ENCODE results near the gene ZNF90.

DNA sequence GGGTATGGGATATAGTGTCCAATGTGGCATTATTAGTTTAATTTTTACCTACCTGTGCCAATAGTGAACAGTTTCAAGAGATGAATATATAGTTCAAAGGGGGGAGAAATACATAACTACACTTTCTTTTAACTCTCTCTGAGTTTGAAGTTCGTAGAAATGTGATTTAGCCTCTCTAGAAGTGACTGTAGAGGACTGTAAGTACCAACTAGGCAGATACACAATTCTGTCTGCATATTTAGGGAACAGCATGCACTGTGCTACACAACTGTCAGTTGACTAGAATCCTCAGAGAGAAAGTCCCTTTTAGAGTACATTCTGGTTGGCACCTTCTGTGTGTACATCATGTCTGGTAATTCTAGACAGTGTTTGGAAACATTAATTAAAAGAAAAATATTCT is 17.5 kb upstream of the ZNF90 start:
- TF ChIP-seq POLR2AphosphoS5 (IDR thresholded peaks at IDR 0.05), result no peak
- TF ChIP-seq, protein P1, sequence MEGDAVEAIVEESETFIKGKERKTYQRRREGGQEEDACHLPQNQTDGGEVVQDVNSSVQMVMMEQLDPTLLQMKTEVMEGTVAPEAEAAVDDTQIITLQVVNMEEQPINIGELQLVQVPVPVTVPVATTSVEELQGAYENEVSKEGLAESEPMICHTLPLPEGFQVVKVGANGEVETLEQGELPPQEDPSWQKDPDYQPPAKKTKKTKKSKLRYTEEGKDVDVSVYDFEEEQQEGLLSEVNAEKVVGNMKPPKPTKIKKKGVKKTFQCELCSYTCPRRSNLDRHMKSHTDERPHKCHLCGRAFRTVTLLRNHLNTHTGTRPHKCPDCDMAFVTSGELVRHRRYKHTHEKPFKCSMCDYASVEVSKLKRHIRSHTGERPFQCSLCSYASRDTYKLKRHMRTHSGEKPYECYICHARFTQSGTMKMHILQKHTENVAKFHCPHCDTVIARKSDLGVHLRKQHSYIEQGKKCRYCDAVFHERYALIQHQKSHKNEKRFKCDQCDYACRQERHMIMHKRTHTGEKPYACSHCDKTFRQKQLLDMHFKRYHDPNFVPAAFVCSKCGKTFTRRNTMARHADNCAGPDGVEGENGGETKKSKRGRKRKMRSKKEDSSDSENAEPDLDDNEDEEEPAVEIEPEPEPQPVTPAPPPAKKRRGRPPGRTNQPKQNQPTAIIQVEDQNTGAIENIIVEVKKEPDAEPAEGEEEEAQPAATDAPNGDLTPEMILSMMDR (IDR thresholded peaks at IDR 0.05), result no peak
- no peak for TF ChIP-seq POLR2A (IDR thresholded peaks at IDR 0.05)

All from upper lobe of left lung (tissue), 4 donors.